ENCODE measurements around the gene HEATR5A.
"Not testable (repeated sequence)": the region's sequence is repeated elsewhere in the genome, so short reads cannot be mapped to it uniquely, and the experiment has no call there.

Gene HEATR5A

GRCh38 chr14:31257244-31257553 lies 163.2 kb downstream of the HEATR5A start:
- H2AFZ ChIP-seq, result no peak overlapping the region
- H3K4me2 ChIP-seq (ENCODE audit: low read length), result no peak overlapping the region
- no peaks in the 10 kb centered on the region for H3K27me3 ChIP-seq (ENCODE audit: control insufficient read depth, insufficient read depth, low read length)
- no peak overlapping the region for H3K4me3 ChIP-seq (ENCODE audit: low read depth, low read length)
- peaks cover 3% of the 10 kb centered on the region for H3K4me1 ChIP-seq
- H3K79me2 ChIP-seq, result no peaks in the 10 kb centered on the region
- H3K9me3 ChIP-seq (ENCODE audit: control insufficient read depth, low read length), result no peaks in the 10 kb centered on the region
- H3K36me3 ChIP-seq (ENCODE audit: control insufficient read depth, insufficient read depth, low read length), result no peaks in the 10 kb centered on the region
- H3K9ac ChIP-seq, result no peak overlapping the region
- no peak overlapping the region for H3K27ac ChIP-seq
- no peak for TF ChIP-seq CTCF (IDR thresholded peaks at IDR 0.05)

GRCh38 chr14:31256534-31257243 lies 163.7 kb downstream of the HEATR5A start:
- Histone ChIP-seq H3K4me3 (ENCODE audit: low read depth, low read length) (no peak overlapping the region), H3K36me3 (ENCODE audit: control insufficient read depth, insufficient read depth, low read length) (no peaks in the 10 kb centered on the region), H3K4me1 (peaks cover under 1% of the 10 kb centered on the region), H3K79me2 (no peaks in the 10 kb centered on the region), H2AFZ (no peak overlapping the region), H3K9ac (no peak overlapping the region), H3K9me3 (ENCODE audit: control insufficient read depth, low read length) (no peaks in the 10 kb centered on the region), H3K4me2 (ENCODE audit: low read length) (no peak overlapping the region), H3K27me3 (ENCODE audit: control insufficient read depth, insufficient read depth, low read length) (no peaks in the 10 kb centered on the region), H3K27ac (no peak overlapping the region)
- TF ChIP-seq CTCF (IDR thresholded peaks at IDR 0.05), result no peak

GRCh38 chr14:31255918-31256317 lies 164.4 kb downstream of the HEATR5A start:
- not testable (repeated sequence) for H3K27ac ChIP-seq; H3K27me3 ChIP-seq (ENCODE audit: control insufficient read depth, insufficient read depth, low read length); H3K4me1 ChIP-seq; H3K79me2 ChIP-seq; H2AFZ ChIP-seq; H3K9me3 ChIP-seq (ENCODE audit: control insufficient read depth, low read length); H3K9ac ChIP-seq; H3K36me3 ChIP-seq (ENCODE audit: control insufficient read depth, insufficient read depth, low read length); H3K4me3 ChIP-seq (ENCODE audit: low read depth, low read length); H3K4me2 ChIP-seq (ENCODE audit: low read length)

- Histone ChIP-seq H3K4me3 (ENCODE audit: low read depth, low read length) (no peak overlapping the region), H3K27me3 (ENCODE audit: control insufficient read depth, insufficient read depth, low read length) (no peaks in the 10 kb centered on the region), H3K9ac (no peak overlapping the region), H3K27ac (no peak overlapping the region), H2AFZ (no peak overlapping the region), H3K4me2 (ENCODE audit: low read length) (no peak overlapping the region), H3K36me3 (ENCODE audit: control insufficient read depth, insufficient read depth, low read length) (no peaks in the 10 kb centered on the region), H3K9me3 (ENCODE audit: control insufficient read depth, low read length) (no peaks in the 10 kb centered on the region), H3K79me2 (no peaks in the 10 kb centered on the region), H3K4me1 (no peaks in the 10 kb centered on the region)
- TF ChIP-seq CTCF (IDR thresholded peaks at IDR 0.05), result no peak
Measured at GRCh38 chr14:31255286-31255685, 165.1 kb downstream of the HEATR5A start.

GRCh38 chr14:31253746-31254471 lies 166.4 kb downstream of the HEATR5A start:
- Histone ChIP-seq H3K9ac (no peak overlapping the region), H3K9me3 (ENCODE audit: control insufficient read depth, low read length) (no peaks in the 10 kb centered on the region), H3K4me1 (no peaks in the 10 kb centered on the region), H3K36me3 (ENCODE audit: control insufficient read depth, insufficient read depth, low read length) (no peaks in the 10 kb centered on the region), H2AFZ (no peak overlapping the region), H3K79me2 (no peaks in the 10 kb centered on the region), H3K4me2 (ENCODE audit: low read length) (no peak overlapping the region), H3K27me3 (ENCODE audit: control insufficient read depth, insufficient read depth, low read length) (no peaks in the 10 kb centered on the region), H3K4me3 (ENCODE audit: low read depth, low read length) (no peak overlapping the region), H3K27ac (no peak overlapping the region)
- TF ChIP-seq CTCF (IDR thresholded peaks at IDR 0.05), result no peak

All from parathyroid adenoma (tissue), 2 donors.